ENCODE data around the gene AMBRA1. TPM values are rescaled to one million over a fixed set of nuclear protein-coding genes. Genes with fewer than 3 reads are reported as not detected.

Gene AMBRA1
- polyA plus RNA-seq, 1 of the 3 experiments (the other 2 are of a cell fraction): 10.4 TPM

DNA sequence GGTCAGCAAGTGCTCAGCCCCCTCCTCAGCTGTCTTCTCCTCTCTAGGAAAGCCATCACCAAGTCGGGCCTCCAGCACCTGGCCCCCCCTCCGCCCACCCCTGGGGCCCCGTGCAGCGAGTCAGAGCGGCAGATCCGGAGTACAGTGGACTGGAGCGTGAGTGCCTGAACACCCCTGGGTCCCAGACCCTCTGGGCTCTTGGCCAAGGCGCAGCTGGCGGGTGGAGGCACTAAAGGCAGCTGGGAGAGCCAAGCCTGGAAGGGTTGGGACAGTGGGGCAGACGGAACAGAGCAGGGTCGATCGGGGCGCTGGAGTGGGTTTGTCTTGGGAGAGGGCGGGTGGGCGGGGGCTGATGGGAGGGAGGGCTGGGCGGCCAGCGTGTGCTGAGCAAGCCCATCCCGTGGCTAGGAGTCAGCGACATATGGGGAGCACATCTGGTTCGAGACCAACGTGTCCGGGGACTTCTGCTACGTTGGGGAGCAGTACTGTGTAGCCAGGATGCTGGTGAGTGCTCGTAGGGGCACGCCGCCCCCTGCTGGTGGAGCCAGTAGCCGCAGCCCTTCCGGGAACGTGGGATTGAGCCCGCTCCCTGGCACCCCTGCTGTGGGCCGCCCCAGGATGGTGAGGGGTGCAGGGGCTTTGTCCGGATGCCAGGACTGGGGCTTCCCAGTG lies 226.4 kb downstream of the AMBRA1 start:
- Histone ChIP-seq H3K79me2 (ENCODE audit: insufficient read depth) (peaks cover 11% of the 10 kb centered on the region; the same call in 1 of the 2 replicates), H3K9ac (no peak overlapping the region), H4K20me1 (ENCODE audit: insufficient read depth) (no peaks in the 10 kb centered on the region), H2AFZ (ENCODE audit: low read depth) (no peak overlapping the region), H3K4me2 (no peak overlapping the region), H3K4me3 (ENCODE audit: low read depth in 2 of 2, low read length in 1 of 2) (peak overlapping the region in 1 of 2 experiments; percentile 48; a peak in 1 of 4 replicates), H3K36me3 (replicated peaks in 1 of 2; ENCODE audit: control insufficient read depth in 1 of 2, insufficient read depth in 2 of 2, low read length in 1 of 2) (peaks cover 5 to 10% of the 10 kb centered on the region in 2 experiments), H3K27ac (ENCODE audit: low read depth in 2 of 2, low read length in 1 of 2) (no peak overlapping the region; a peak in 1 of 4 replicates), H3K9me2 (no peaks in the 10 kb centered on the region), H3K9me3 (no peaks in the 10 kb centered on the region), H3K27me3 (ENCODE audit: insufficient read depth) (no peaks in the 10 kb centered on the region), H3K4me1 (ENCODE audit: control insufficient read depth in 1 of 2, insufficient read depth in 2 of 2, low read depth in 1 of 2, low read length in 1 of 2) (peaks cover 17 to 41% of the 10 kb centered on the region in 2 experiments; a peak in 3 of 4 replicates), H3F3A (replicated peaks; ENCODE audit: insufficient read depth) (peaks cover 8% of the 10 kb centered on the region)
- TF ChIP-seq FOXJ3 (CRISPR knock-in tag; IDR thresholded peaks at IDR 0.05) (no peak), EP300 (IDR thresholded peaks at IDR 0.05; ENCODE audit: borderline replicate concordance in 1 of 2, low read depth in 1 of 2, low read length in 1 of 2) (no peak), GABPA (IDR thresholded peaks at IDR 0.05; ENCODE audit: low read depth) (no peak), TAF1 (IDR thresholded peaks at IDR 0.05; ENCODE audit: borderline replicate concordance, low read depth, low read length) (no peak), YY1 (IDR thresholded peaks at IDR 0.05; ENCODE audit: low read depth) (no peak), RFX5 (IDR thresholded peaks at IDR 0.05; ENCODE audit: low read length) (no peak), EZH2phosphoT487 (IDR thresholded peaks at IDR 0.05; ENCODE audit: borderline replicate concordance, low read depth) (no peak), USF1 (IDR thresholded peaks at IDR 0.05; ENCODE audit: borderline replicate concordance, low read depth) (no peak), RXRA (IDR thresholded peaks at IDR 0.05; ENCODE audit: borderline replicate concordance, low read depth) (no peak), CTCF (IDR thresholded peaks at IDR 0.05) (peak; percentile 83), NFIC (IDR thresholded peaks at IDR 0.05; ENCODE audit: borderline replicate concordance) (no peak), RAD21 (IDR thresholded peaks at IDR 0.05; ENCODE audit: low read length) (peak; percentile 67), ZBTB33 (IDR thresholded peaks at IDR 0.05; ENCODE audit: borderline replicate concordance, low read depth) (no peak), ELF1 (IDR thresholded peaks at IDR 0.05) (peak; percentile 29; the same call in 1 of the 2 replicates), SMC3 (IDR thresholded peaks at IDR 0.05; ENCODE audit: low read depth, low read length) (peak; percentile 71), POLR2AphosphoS5 (IDR thresholded peaks at IDR 0.05; ENCODE audit: low read depth, low read length) (no peak), JUND (IDR thresholded peaks at IDR 0.05) (no peak)
- TF ChIP-seq, protein P1, sequence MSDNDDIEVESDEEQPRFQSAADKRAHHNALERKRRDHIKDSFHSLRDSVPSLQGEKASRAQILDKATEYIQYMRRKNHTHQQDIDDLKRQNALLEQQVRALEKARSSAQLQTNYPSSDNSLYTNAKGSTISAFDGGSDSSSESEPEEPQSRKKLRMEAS (IDR thresholded peaks at IDR 0.05; ENCODE audit: low read depth): no peak
- TF ChIP-seq, protein P2, sequence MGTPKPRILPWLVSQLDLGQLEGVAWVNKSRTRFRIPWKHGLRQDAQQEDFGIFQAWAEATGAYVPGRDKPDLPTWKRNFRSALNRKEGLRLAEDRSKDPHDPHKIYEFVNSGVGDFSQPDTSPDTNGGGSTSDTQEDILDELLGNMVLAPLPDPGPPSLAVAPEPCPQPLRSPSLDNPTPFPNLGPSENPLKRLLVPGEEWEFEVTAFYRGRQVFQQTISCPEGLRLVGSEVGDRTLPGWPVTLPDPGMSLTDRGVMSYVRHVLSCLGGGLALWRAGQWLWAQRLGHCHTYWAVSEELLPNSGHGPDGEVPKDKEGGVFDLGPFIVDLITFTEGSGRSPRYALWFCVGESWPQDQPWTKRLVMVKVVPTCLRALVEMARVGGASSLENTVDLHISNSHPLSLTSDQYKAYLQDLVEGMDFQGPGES (IDR thresholded peaks at IDR 0.05; ENCODE audit: low read depth, low read length): no peak
- TF ChIP-seq, protein P3, sequence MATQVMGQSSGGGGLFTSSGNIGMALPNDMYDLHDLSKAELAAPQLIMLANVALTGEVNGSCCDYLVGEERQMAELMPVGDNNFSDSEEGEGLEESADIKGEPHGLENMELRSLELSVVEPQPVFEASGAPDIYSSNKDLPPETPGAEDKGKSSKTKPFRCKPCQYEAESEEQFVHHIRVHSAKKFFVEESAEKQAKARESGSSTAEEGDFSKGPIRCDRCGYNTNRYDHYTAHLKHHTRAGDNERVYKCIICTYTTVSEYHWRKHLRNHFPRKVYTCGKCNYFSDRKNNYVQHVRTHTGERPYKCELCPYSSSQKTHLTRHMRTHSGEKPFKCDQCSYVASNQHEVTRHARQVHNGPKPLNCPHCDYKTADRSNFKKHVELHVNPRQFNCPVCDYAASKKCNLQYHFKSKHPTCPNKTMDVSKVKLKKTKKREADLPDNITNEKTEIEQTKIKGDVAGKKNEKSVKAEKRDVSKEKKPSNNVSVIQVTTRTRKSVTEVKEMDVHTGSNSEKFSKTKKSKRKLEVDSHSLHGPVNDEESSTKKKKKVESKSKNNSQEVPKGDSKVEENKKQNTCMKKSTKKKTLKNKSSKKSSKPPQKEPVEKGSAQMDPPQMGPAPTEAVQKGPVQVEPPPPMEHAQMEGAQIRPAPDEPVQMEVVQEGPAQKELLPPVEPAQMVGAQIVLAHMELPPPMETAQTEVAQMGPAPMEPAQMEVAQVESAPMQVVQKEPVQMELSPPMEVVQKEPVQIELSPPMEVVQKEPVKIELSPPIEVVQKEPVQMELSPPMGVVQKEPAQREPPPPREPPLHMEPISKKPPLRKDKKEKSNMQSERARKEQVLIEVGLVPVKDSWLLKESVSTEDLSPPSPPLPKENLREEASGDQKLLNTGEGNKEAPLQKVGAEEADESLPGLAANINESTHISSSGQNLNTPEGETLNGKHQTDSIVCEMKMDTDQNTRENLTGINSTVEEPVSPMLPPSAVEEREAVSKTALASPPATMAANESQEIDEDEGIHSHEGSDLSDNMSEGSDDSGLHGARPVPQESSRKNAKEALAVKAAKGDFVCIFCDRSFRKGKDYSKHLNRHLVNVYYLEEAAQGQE (IDR thresholded peaks at IDR 0.05; ENCODE audit: low read depth, low read length): no peak
- WGBS (ENCODE audit: low lambda C conversion rate): 69% methylated on average over 16 of the region's 32 CpGs
- POLR2A ChIA-PET: no interaction called here
- CTCF ChIA-PET: interaction anchor here (0.6 to 18.0 kb wide), 15 partner anchors 11 to 521 kb away, joined by 3 to 423 read pairs (median 4); partner anchors contain the start of genes CHRM4 and DGKZ
- DNase-seq: peak; percentile 87
